ENCODE data around the gene TNNT1. TPM values are rescaled to one million over a fixed set of nuclear protein-coding genes. Genes with fewer than 3 reads are reported as not detected.

Gene TNNT1
- total RNA-seq, 6 experiments from 2014 or later: 1.2 to 10.9 (median 1.6) TPM; not detected in 2

DNA sequence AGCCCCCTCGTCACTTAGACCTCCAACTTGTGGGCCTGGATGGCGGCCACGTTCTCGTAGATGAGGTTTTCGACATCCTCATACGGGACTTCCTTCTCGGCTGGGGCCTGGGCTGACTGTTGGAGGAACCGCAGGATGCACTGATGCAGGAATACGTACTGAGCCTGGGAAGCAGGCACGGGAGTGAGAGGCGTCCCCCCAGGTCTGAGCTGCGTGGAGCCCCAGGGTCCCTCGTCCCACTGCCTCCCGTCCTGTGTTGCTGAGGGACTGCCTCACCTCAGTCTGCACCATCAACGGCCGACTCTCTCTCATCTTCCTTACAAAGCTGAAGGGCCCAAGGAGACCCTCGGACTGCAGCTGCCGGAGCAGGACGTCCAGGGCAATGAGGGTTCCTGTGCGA, 32.7 kb upstream of the TNNT1 start:
- TF ChIP-seq, protein P1, sequence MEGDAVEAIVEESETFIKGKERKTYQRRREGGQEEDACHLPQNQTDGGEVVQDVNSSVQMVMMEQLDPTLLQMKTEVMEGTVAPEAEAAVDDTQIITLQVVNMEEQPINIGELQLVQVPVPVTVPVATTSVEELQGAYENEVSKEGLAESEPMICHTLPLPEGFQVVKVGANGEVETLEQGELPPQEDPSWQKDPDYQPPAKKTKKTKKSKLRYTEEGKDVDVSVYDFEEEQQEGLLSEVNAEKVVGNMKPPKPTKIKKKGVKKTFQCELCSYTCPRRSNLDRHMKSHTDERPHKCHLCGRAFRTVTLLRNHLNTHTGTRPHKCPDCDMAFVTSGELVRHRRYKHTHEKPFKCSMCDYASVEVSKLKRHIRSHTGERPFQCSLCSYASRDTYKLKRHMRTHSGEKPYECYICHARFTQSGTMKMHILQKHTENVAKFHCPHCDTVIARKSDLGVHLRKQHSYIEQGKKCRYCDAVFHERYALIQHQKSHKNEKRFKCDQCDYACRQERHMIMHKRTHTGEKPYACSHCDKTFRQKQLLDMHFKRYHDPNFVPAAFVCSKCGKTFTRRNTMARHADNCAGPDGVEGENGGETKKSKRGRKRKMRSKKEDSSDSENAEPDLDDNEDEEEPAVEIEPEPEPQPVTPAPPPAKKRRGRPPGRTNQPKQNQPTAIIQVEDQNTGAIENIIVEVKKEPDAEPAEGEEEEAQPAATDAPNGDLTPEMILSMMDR (IDR thresholded peaks at IDR 0.05): no peak
- DNase-seq: no peak
- Histone ChIP-seq H3K36me3 (no peaks in the 10 kb centered on the region), H3K27ac (no peak overlapping the region), H3K4me1 (peaks cover 0 to 13% (median 0%) of the 10 kb centered on the region in 4 donors), H3K27me3 (peaks cover 0 to 6% of the 10 kb centered on the region in 2 donors), H3K4me3 (no peak overlapping the region), H3K9me3 (no peaks in the 10 kb centered on the region)
- intact Hi-C loops (cut with DNase I): no loop called here
- 83% methylated on average over 8 of the region's 20 CpGs for WGBS (ENCODE audit: insufficient coverage, low coverage, low lambda C conversion rate, missing lambda C conversion rate)
- no peak for ATAC-seq

DNA sequence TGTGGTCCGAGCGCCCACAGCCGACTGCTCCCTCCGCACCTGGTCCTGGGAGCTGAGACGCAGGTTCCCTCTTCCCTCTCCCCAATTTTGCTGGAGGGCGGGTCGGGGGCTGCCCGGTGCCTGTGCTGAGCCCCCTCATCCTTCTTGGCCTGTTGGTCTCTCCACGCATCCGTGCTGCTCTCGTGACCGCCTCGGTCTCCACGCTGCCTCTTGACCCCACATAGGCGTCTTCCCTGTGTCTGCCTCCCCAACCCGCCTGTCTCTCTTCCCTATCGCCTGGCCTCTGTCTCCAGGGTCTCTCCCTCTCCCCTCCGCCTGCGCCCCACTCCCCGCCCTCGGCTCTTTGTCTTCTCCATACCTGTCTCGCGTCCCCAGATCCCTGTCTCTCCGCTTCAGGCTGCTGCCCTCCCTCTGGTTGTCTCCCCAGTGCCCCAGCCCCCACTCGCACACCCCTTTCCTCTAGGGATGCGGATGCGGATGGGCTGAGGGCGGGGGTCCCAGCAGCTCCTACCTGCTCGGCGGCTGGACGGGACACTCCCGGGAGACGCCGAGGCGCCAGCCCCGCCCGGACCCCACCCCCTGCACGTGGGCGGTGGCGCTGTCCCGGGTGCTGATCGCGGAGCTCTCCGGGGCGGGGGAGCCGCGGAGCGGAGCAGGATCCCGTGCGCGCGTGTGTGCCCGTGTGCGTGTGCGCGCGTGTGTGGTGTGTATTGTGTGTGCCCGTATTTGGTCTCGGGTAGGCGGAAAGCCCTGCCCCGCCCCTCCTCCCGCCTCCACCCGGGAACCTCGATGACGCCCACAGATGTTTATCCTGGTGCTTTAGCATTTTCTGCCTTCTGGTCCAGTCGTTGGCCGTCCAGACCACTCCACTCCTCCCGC, 30.8 kb upstream of the TNNT1 start, which contains the start of gene SYT5:
Gene SYT5 (minus strand): TSS at position 684 of the 879 bp plus-strand sequence. CDS start 1,248 bp downstream, outside the sequence.
- no peak within 1 kb of the TSS for H3K27ac ChIP-seq
- WGBS (ENCODE audit: insufficient coverage, low coverage, low lambda C conversion rate, missing lambda C conversion rate): 6% methylated on average over 24 of the region's 68 CpGs
- peaks cover 0 to 18% of the 10 kb centered on the region in 2 donors for H3K27me3 ChIP-seq
- no peaks in the 10 kb centered on the region for H3K36me3 ChIP-seq
- DNase-seq (peak in 1 of 3 donors; percentile 49), ATAC-seq (peak; percentile 65 to 83 (median 74))
- peaks cover 0 to 13% (median 0%) of the 10 kb centered on the region in 4 donors for H3K4me1 ChIP-seq
- no peaks in the 10 kb centered on the region for H3K9me3 ChIP-seq
- TF ChIP-seq, protein P1 (IDR thresholded peaks at IDR 0.05): no peak
- no peak for TF ChIP-seq POLR2A (IDR thresholded peaks at IDR 0.05)
- intact Hi-C loops (cut with DNase I): no loop called here
- peak within 1 kb of the TSS in 1 of 3 donors; percentile 14 for H3K4me3 ChIP-seq

DNA sequence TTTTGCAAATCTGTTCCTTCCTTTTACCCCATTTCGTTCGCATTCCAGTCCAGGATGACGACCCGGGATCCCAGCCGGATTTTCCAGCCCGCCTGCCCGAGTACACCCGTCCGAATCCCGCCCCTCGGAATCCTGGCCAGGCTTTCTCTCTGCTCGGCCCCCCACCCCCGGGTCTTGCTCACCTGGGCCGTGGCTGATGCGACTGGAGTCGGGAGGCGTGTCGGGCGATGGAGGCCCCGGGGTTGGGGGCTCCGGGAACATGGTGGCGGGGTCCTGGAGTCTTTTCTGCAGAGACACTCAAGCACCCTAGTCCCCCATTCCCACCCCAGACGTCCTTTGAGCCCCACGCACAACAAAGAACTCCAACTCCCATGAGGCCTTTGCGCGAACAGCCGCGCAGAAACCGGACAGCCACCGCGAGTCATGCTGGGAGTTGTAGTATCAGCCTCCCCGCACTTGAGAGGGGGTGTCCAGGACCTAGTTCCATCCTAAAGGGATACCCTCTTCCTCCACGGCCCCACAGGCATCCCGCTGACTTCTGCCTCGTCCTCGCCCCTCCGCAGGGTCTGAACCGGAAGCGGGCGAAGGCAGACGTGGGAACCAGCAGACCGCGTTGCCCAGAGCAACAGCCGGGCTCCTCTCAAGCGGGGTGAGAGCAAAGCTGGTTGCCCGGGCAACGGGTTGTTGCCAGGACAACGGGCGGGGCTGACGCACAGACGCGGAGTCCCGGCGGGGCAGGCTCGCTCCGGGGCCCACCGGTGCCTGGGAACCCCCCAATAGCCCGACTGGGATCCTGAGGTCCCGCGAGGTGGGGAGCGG, 30.0 kb upstream of the TNNT1 start:
- H3K4me1 ChIP-seq: peaks cover 0 to 13% (median 0%) of the 10 kb centered on the region in 4 donors
- H3K27ac ChIP-seq: no peak overlapping the region
- ATAC-seq: peak; percentile 53 to 79 (median 68)
- peaks cover 0 to 19% of the 10 kb centered on the region in 2 donors for H3K27me3 ChIP-seq
- H3K4me3 ChIP-seq: peak overlapping the region in 1 of 3 donors; percentile 14
- peak in 2 of 3 donors; percentile 59 to 65 for DNase-seq
- H3K36me3 ChIP-seq: no peaks in the 10 kb centered on the region
- 16% methylated on average over 17 of the region's 61 CpGs for WGBS (ENCODE audit: insufficient coverage, low coverage, low lambda C conversion rate, missing lambda C conversion rate)
- H3K9me3 ChIP-seq: no peaks in the 10 kb centered on the region
- no peak for TF ChIP-seq POLR2A (IDR thresholded peaks at IDR 0.05)
- TF ChIP-seq, protein P1 (IDR thresholded peaks at IDR 0.05): no peak
- intact Hi-C loops (cut with DNase I): no loop called here

DNA sequence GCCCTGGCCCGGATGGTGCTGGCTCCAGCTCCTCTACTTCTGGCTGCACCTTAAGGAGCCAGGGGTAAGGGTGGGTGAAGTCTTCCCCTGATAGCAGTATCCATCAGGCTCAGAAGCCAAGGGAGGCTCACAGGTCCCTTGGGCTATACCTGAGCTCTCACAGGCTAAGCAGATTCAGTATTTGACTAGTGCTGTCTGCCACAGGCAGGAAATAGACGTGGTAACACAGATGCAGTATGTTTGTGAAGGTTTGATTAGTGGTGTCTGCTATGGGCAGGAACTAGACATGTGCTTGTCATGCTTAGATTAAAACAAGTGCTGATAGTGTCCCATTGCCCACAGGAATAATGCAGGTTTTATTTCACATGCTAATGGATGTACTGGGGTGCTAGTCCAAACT, 27.1 kb upstream of the TNNT1 start:
- peaks cover 0 to 13% (median 0%) of the 10 kb centered on the region in 4 donors for H3K4me1 ChIP-seq
- intact Hi-C loops (cut with DNase I): no loop called here

More for the DNA sequence above, 27.1 kb upstream of the TNNT1 start:
- peaks cover 0 to 25% of the 10 kb centered on the region in 2 donors for H3K27me3 ChIP-seq
- no peaks in the 10 kb centered on the region for H3K9me3 ChIP-seq
- no peak for ATAC-seq
- H3K27ac ChIP-seq: no peak overlapping the region
- TF ChIP-seq POLR2A (IDR thresholded peaks at IDR 0.05): no peak
- TF ChIP-seq, protein P1 (IDR thresholded peaks at IDR 0.05): no peak
- WGBS (ENCODE audit: insufficient coverage, low coverage, low lambda C conversion rate, missing lambda C conversion rate): 0% methylated on average over 1 of the region's 2 CpGs
- no peaks in the 10 kb centered on the region for H3K36me3 ChIP-seq
- no peak for DNase-seq
- H3K4me3 ChIP-seq: no peak overlapping the region

All from right lobe of liver (tissue), 6 donors.